22Rv1 (cell line): Measurements from ENCODE around the gene CHIT1.
"Not testable (repeated sequence)": the region's sequence is repeated elsewhere in the genome, so short reads cannot be mapped to it uniquely, and the experiment has no call there.

Source experiments
- H3K27ac ChIP-seq: fragments of 450-650 bp; 2 replicates; pipeline ENCODE4 v1.5.1; 2017
- ZFX ChIP-seq: fragments of 450-650 bp; IDR thresholded peaks from 2 replicates; pipeline ENCODE4 v1.6.1; 2017; ENCODE audit warnings: antibody characterized with exemption, borderline replicate concordance
- TF ChIP-seq, protein P1 (sequence below): fragments of 450-650 bp; IDR thresholded peaks from 2 replicates; pipeline ENCODE4 v1.5.1; 2017; ENCODE audit warnings: mild to moderate bottlenecking

Gene CHIT1

DNA sequence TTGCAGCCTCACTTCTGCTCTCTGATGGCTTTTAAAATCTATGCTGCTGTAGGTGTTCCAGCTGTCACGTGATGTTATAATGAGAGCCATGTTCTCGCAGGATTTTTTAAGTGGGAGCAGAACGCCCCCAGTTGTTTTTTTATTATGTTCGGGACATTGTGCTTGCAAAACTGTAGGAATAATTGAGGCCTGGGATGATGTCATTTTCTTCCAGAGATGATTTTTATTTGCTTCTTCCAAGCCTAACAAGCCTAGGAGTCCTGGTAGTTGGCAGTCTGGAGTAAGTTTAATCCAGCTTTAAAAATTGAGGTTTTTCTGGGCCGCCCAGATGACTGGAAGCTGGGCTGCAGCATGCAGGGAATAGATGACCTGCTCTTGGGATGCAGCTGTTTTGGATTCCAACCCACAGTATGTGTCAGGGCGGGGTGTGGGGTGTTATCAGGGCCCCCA is 34.6 kb upstream of the CHIT1 start:
- no peak for TF ChIP-seq ZFX
- H3K27ac ChIP-seq, result no peak overlapping the region

DNA sequence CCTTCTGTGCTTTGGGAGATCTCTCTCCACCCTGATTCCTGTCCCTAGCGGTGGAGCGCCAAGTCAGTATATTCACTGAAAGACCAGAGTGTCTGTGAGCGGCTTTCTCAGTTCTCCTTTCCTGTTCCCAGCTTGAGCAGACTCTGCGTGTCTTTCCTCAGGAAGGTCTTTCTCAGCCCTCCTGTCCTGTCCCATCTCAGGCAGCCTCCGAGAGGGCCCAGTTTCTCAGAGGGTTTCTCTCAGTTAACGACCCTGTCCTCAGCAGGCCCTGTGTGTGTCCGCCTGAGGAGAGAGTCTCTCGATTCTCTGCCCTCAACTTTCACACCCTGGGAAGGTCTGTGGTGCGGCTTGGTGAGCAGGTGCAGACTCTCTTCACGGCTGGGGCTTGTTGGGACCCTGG is 34.0 kb upstream of the CHIT1 start:
- no peak overlapping the region for H3K27ac ChIP-seq
- no peak for TF ChIP-seq ZFX
- TF ChIP-seq, protein P1, sequence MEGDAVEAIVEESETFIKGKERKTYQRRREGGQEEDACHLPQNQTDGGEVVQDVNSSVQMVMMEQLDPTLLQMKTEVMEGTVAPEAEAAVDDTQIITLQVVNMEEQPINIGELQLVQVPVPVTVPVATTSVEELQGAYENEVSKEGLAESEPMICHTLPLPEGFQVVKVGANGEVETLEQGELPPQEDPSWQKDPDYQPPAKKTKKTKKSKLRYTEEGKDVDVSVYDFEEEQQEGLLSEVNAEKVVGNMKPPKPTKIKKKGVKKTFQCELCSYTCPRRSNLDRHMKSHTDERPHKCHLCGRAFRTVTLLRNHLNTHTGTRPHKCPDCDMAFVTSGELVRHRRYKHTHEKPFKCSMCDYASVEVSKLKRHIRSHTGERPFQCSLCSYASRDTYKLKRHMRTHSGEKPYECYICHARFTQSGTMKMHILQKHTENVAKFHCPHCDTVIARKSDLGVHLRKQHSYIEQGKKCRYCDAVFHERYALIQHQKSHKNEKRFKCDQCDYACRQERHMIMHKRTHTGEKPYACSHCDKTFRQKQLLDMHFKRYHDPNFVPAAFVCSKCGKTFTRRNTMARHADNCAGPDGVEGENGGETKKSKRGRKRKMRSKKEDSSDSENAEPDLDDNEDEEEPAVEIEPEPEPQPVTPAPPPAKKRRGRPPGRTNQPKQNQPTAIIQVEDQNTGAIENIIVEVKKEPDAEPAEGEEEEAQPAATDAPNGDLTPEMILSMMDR, result no peak

DNA sequence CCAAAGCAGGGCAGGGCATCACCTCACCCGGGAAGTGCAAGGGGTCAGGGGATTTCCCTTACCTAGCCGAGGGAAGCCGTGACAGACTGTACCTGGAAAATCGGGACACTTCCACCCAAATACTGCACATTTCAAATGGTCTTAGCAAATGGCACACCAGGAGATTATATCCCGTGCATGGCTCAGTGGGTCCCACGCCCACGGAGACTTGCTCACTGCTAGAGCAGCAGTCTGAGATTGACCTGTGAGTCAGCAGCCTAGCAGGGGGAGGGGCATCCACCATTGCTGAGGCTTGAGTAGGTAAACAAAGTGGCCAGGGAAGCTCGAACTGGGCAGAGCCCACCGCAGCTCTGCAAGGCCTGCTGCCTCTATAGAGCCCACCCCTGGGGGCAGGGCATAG is 27.2 kb upstream of the CHIT1 start:
- H3K27ac ChIP-seq, result not testable (repeated sequence)

GRCh38 chr1:203254782-203255181 is 25.3 kb upstream of the CHIT1 start:
- not testable (repeated sequence) for H3K27ac ChIP-seq

DNA sequence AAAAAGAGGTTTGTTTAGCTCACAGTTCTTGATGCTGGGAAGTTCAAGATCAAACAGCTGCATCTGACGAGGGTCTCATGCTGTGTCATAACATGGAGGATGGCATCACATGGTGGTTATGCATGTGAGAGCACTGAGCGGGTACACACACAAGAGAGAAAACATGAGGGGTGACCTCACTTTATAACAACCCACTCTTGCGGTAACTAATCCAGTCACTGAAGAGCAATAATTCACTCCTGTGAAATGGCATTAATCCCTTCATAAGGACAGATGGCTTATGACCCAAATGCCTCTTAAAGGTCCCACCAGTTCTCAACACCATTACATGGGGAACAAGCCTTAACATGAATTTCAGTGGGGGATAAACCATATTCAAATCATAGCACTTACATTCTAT is 23.2 kb upstream of the CHIT1 start:
- no peak overlapping the region for H3K27ac ChIP-seq
- TF ChIP-seq, protein P1, result no peak
- TF ChIP-seq ZFX, result no peak

GRCh38 chr1:203251466-203251865 is 22.0 kb upstream of the CHIT1 start:
- H3K27ac ChIP-seq, result no peak overlapping the region
- TF ChIP-seq ZFX, result no peak
- TF ChIP-seq, protein P1, result no peak

- no peak overlapping the region for H3K27ac ChIP-seq
- TF ChIP-seq, protein P1, result no peak
- no peak for TF ChIP-seq ZFX
These were observed 21.4 kb upstream of the CHIT1 start for GRCh38 chr1:203250911-203251310.

- no peak overlapping the region for H3K27ac ChIP-seq
- TF ChIP-seq, protein P1, result no peak
- no peak for TF ChIP-seq ZFX
These were observed 15.3 kb upstream of the CHIT1 start for GRCh38 chr1:203244776-203245175.

DNA sequence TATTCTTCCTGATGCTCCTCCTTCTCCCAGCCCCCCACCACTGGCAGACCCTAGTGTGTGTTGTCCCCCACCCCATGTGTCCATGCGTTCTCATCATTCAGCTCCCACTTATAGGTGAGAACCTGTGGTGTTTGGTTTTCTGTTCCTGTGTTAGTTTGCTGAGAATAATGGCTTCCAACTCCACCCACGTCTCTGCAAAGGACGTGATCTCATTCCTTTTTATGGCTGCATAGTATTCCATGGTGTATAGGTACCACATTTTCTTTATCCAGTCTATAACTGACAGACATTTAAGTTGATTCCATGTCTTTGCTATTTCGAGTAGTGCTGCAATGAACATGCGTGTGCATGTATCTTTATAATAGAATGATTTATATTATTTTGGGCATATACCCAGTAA is 12.2 kb upstream of the CHIT1 start:
- H3K27ac ChIP-seq, result not testable (repeated sequence)
